IMR-90 (cell line): ENCODE measurements around the gene SLFN12L. TPM values are rescaled to one million over a fixed set of nuclear protein-coding genes. Genes with fewer than 3 reads are reported as not detected.

Experiments
- ATAC-seq: fragments of 200-7000 bp; cut with Tn5 transposase; 2 replicates; pipeline ENCODE4 v1.9.1; 2020; ENCODE audit warnings: low read depth, mild to moderate bottlenecking, moderate library complexity
- BruUV-seq: library from RNA; stranded (reverse); fragments of 400-500 nt; replicated peaks from 2 replicates; lab custom pipeline; 2021; lab: Mats Ljungman, UMichigan
- CTCF ChIA-PET: fragments of 300-600 bp; formaldehyde crosslinking; extraction: SDS; loops from one replicate; lab custom pipeline; 2021; ENCODE audit warnings: antibody characterized with exemption; lab: Yijun Ruan, JAX
- POLR2A ChIA-PET: fragments of 300-600 bp; sonication (Branson Sonifier 250); formaldehyde crosslinking; loops from one replicate; lab custom pipeline; 2022; ENCODE audit warnings: antibody characterized with exemption; ENCODE audit not compliant: unreplicated experiment; lab: Charles Lee
- DNase-seq: peaks from one replicate; pipeline ENCODE4 v3.0.0; 2013
- H2AFZ ChIP-seq: replicated peaks from 2 replicates; pipeline ENCODE3; 2013; ENCODE audit warnings: low read length, mild to moderate bottlenecking; ENCODE audit not compliant: poor library complexity
- H2AK5ac ChIP-seq: 2 replicates; pipeline ENCODE4 v1.6.1; 2013; ENCODE audit warnings: low read depth, low read length, inconsistent platforms
- H2AK9ac ChIP-seq: replicated peaks from 2 replicates; pipeline ENCODE3; 2013; ENCODE audit warnings: mild to moderate bottlenecking, low read depth, low read length, moderate library complexity; ENCODE audit not compliant: poor library complexity
- H2BK120ac ChIP-seq: 2 replicates; pipeline ENCODE4 v1.6.1; 2013; ENCODE audit warnings: low read depth, low read length, inconsistent platforms
- H2BK15ac ChIP-seq: 3 replicates; pipeline ENCODE4 v1.6.1; 2013; ENCODE audit warnings: low read depth, low read length, inconsistent platforms
- H2BK20ac ChIP-seq: 2 replicates; pipeline ENCODE4 v1.6.1; 2013; ENCODE audit warnings: low read depth, mild to moderate bottlenecking, inconsistent platforms, low read length, moderate library complexity
- H2BK5ac ChIP-seq: 2 replicates; pipeline ENCODE4 v1.6.1; 2013; ENCODE audit warnings: mild to moderate bottlenecking, low read depth, low read length, inconsistent platforms; ENCODE audit not compliant: poor library complexity, severe bottlenecking
- H3K14ac ChIP-seq: replicated peaks from 2 replicates; pipeline ENCODE4 v1.6.1; 2013; ENCODE audit warnings: low read depth, low read length, inconsistent platforms
- H3K18ac ChIP-seq: 2 replicates; pipeline ENCODE4 v1.6.1; 2013; ENCODE audit warnings: low read depth, low read length, control low read depth
- H3K23ac ChIP-seq: 2 replicates; pipeline ENCODE4 v1.6.1; 2013; ENCODE audit warnings: low read depth, low read length, inconsistent platforms
- H3K27ac ChIP-seq: 2 replicates; pipeline ENCODE4 v1.5.1; 2013; ENCODE audit warnings: mild to moderate bottlenecking, control low read depth, low read length; ENCODE audit not compliant: insufficient read depth
- H3K27me3 ChIP-seq: 2 replicates; pipeline ENCODE4 v1.6.1; 2013; ENCODE audit warnings: low read length; ENCODE audit not compliant: control insufficient read depth, insufficient read depth
- H3K36me3 ChIP-seq: 2 replicates; pipeline ENCODE4 v1.6.1; 2013; ENCODE audit warnings: low read length, mixed read lengths; ENCODE audit not compliant: control insufficient read depth, insufficient read depth
- H3K4ac ChIP-seq: 2 replicates; pipeline ENCODE4 v1.6.1; 2013; ENCODE audit warnings: low read depth, low read length, inconsistent platforms
- H3K4me1 ChIP-seq: 2 replicates; pipeline ENCODE4 v1.6.1; 2013; ENCODE audit warnings: low read length, mixed read lengths; ENCODE audit not compliant: control insufficient read depth, insufficient read depth
- H3K4me2 ChIP-seq: 2 replicates; pipeline ENCODE4 v1.6.1; 2013; ENCODE audit warnings: low read depth, mild to moderate bottlenecking, control low read depth, low read length, moderate library complexity
- H3K4me3 ChIP-seq: 2 replicates; pipeline ENCODE4 v1.5.1; 2013; ENCODE audit warnings: low read depth, mild to moderate bottlenecking, control low read depth, low read length, moderate library complexity; ENCODE audit not compliant: insufficient read depth
- H3K56ac ChIP-seq: 2 replicates; pipeline ENCODE4 v1.6.1; 2013; ENCODE audit warnings: low read length, inconsistent platforms; ENCODE audit not compliant: insufficient read depth; ENCODE audit errors: extremely low read depth
- H3K79me1 ChIP-seq, 2 experiments: 2 replicates each; pipeline ENCODE4 v1.6.1; 2013; ENCODE audit warnings: low read length in 2 of 2, inconsistent platforms in 1 of 2, low read depth in 1 of 2
- H3K9ac ChIP-seq: 2 replicates; pipeline ENCODE4 v1.6.1; 2013; ENCODE audit warnings: low read depth, low read length, control low read depth
- H3K9me1 ChIP-seq: 2 replicates; pipeline ENCODE4 v1.6.1; 2013; ENCODE audit warnings: low read length, inconsistent platforms; ENCODE audit not compliant: insufficient read depth
- H3K9me3 ChIP-seq: 2 replicates; pipeline ENCODE4 v1.6.1; 2013; ENCODE audit warnings: low read length; ENCODE audit not compliant: control insufficient read depth, insufficient read depth
- H4K20me1 ChIP-seq: 2 replicates; pipeline ENCODE4 v1.6.1; 2013; ENCODE audit warnings: low read length, inconsistent platforms; ENCODE audit not compliant: insufficient read depth
- H4K5ac ChIP-seq: 2 replicates; pipeline ENCODE4 v1.6.1; 2013; ENCODE audit warnings: mild to moderate bottlenecking, low read depth, low read length, control low read depth
- H4K8ac ChIP-seq, 2 experiments: 2 replicates each; pipeline ENCODE4 v1.6.1; 2013; ENCODE audit warnings: low read depth in 2 of 2, low read length in 2 of 2, control low read depth in 1 of 2, inconsistent platforms in 1 of 2
- H4K91ac ChIP-seq: 2 replicates; pipeline ENCODE4 v1.6.1; 2013; ENCODE audit warnings: low read depth, low read length, inconsistent platforms; ENCODE audit not compliant: insufficient read depth
- BHLHE40 ChIP-seq: fragments of 150-350 bp; IDR thresholded peaks from 2 replicates; pipeline ENCODE4 v1.6.1; 2016; ENCODE audit warnings: mild to moderate bottlenecking, low read depth, low read length
- CEBPB ChIP-seq: IDR thresholded peaks from 2 replicates; pipeline ENCODE4 v1.6.1; 2012; ENCODE audit warnings: low read depth, low read length, improper control_type of control experiment
- CHD1 ChIP-seq: IDR thresholded peaks from 2 replicates; pipeline ENCODE4 v1.6.1; 2012; ENCODE audit warnings: low read depth, low read length, improper control_type of control experiment
- CTCF ChIP-seq: conservative IDR thresholded peaks from 2 replicates; pipeline ENCODE4 v1.5.1; 2012; ENCODE audit warnings: mild to moderate bottlenecking, low read depth, low read length, improper control_type of control experiment
- FOS ChIP-seq: fragments of 150-350 bp; IDR thresholded peaks from 2 replicates; pipeline ENCODE4 v1.6.1; 2016; ENCODE audit warnings: low read depth, low read length
- MAFK ChIP-seq: IDR thresholded peaks from 2 replicates; pipeline ENCODE4 v1.6.1; 2012; ENCODE audit warnings: low read depth, low read length, improper control_type of control experiment
- MAZ ChIP-seq: IDR thresholded peaks from 2 replicates; pipeline ENCODE4 v1.6.1; 2012; ENCODE audit warnings: low read depth, mild to moderate bottlenecking, low read length, improper control_type of control experiment, moderate library complexity, borderline replicate concordance
- MXI1 ChIP-seq: IDR thresholded peaks from 2 replicates; pipeline ENCODE4 v1.6.1; 2012; ENCODE audit warnings: low read depth, mild to moderate bottlenecking, low read length, moderate library complexity, borderline replicate concordance
- NFE2L2 ChIP-seq: fragments of 150-350 bp; IDR thresholded peaks from 2 replicates; pipeline ENCODE4 v1.6.1; 2016; ENCODE audit warnings: low read depth, mild to moderate bottlenecking, low read length
- POLR2A ChIP-seq: IDR thresholded peaks from 2 replicates; pipeline ENCODE4 v1.6.1; 2012; ENCODE audit warnings: mild to moderate bottlenecking, low read depth, low read length
- RAD21 ChIP-seq: IDR thresholded peaks from 2 replicates; pipeline ENCODE4 v1.6.1; 2012; ENCODE audit warnings: low read length, improper control_type of control experiment
- RCOR1 ChIP-seq: IDR thresholded peaks from 2 replicates; pipeline ENCODE4 v1.6.1; 2012; ENCODE audit warnings: mild to moderate bottlenecking, low read length, improper control_type of control experiment; ENCODE audit not compliant: insufficient replicate concordance
- RFX5 ChIP-seq: IDR thresholded peaks from 2 replicates; pipeline ENCODE4 v1.8.0; 2012; ENCODE audit warnings: low read depth, mild to moderate bottlenecking, low read length, moderate library complexity
- SMC3 ChIP-seq: fragments of 150-350 bp; IDR thresholded peaks from 2 replicates; pipeline ENCODE4 v1.6.1; 2016; ENCODE audit warnings: low read depth, mild to moderate bottlenecking, antibody characterized with exemption, low read length, moderate library complexity
- USF2 ChIP-seq: fragments of 150-350 bp; IDR thresholded peaks from 2 replicates; pipeline ENCODE4 v1.6.1; 2017; ENCODE audit warnings: mild to moderate bottlenecking, antibody characterized with exemption, low read length, low read depth
- WGBS, 2 experiments: methylation state at CpG; one replicate each; pipeline versions ENCODE4 v1.1.5 to v1.1.7; 2013; ENCODE audit warnings: missing lambda C conversion rate in 2 of 2; ENCODE audit not compliant: insufficient read length in 1 of 2; ENCODE audit errors: extremely low coverage in 2 of 2; 5-methylcytosine and 5-hydroxymethylcytosine counted together
- dilution Hi-C: fragments of 300-500 bp; cut with HindIII; formaldehyde crosslinking; loops from one replicate; pipeline ENCODE4 v1.14.3; 2018; ENCODE audit warnings: low sequenced_read_pairs; ENCODE audit not compliant: unreplicated experiment
- in situ Hi-C: fragments of 300-500 bp; cut with MboI; formaldehyde crosslinking; loops from 3 replicates; pipeline ENCODE4 v1.14.3; 2019; ENCODE audit warnings: low sequenced_read_pairs, inconsistent platforms, mixed read lengths
- intact Hi-C: fragments of 100-400 bp; cut with micrococcal nuclease; formaldehyde crosslinking; loops from 2 replicates; pipeline ENCODE4 v1.10.0; 2022
- polyA plus RNA-seq, 3 experiments: library from polyadenylated mRNA; depleted of rRNA; stranded (reverse); fragments of >200 nt; gene quantifications; 2 replicates each; pipeline ENCODE4 v1.2.3, GENCODE V29; 2012; ENCODE audit warnings: low replicate concordance in 1 of 3
- total RNA-seq: library from RNA; depleted of rRNA; stranded (reverse); fragments of >200 nt; gene quantifications from 2 replicates; pipeline ENCODE4 v1.2.3, GENCODE V29; 2012

The SLFN12L gene
- total and polyA plus RNA-seq, 2 of the 4 experiments (the other 2 are of a cell fraction) = 0.18 TPM; not detected in 1

DNA sequence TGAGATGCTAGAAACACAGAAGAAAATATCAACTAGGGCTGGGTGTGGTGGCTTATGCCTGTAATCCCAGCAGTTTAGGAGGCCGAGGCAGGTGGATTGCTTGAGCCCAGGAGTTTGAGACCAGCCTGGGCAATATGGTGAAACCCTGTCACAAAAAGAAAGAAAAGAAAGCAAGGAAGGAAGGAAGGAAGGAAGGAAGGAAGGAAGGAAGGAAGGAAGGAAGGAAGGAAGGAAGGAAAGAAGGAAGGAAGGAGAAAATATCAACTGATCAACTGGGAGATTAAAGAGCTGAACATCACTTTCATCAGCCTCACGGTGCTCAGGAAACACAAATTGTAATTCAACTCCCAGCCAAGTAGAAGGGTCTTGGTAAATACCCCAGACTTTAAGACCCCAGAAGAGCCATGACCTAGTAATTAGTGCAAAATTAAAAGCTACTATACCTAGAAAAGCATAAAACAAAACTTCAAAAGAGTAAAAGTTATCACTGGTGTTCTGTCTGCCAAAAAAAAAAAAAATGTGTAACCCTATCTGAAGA is 61.1 kb downstream of the SLFN12L start:
- H4K91ac ChIP-seq = no peak overlapping the region
- dilution Hi-C loops = no loop called here
- intact Hi-C loops = no loop called here
- H2BK120ac ChIP-seq = no peak overlapping the region
- no peak overlapping the region for H3K9ac ChIP-seq
- no peak overlapping the region for H3K4me3 ChIP-seq
- H3K56ac ChIP-seq = no peak overlapping the region
- no peak overlapping the region for H3K18ac ChIP-seq
- CTCF ChIA-PET = no interaction called here
- H3K9me1 ChIP-seq = no peaks in the 10 kb centered on the region
- H3K79me1 ChIP-seq = no peaks in the 10 kb centered on the region
- DNase-seq = no peak
- no peak overlapping the region for H2AFZ ChIP-seq
- no peak overlapping the region for H2AK5ac ChIP-seq
- no peaks in the 10 kb centered on the region for H4K20me1 ChIP-seq
- H4K5ac ChIP-seq = no peak overlapping the region
- no peak overlapping the region for H3K14ac ChIP-seq
- no peak overlapping the region for H4K8ac ChIP-seq
- no peak overlapping the region for H3K4me2 ChIP-seq
- no CpG with 5 or more reads among the region's 2 CpGs for WGBS, 2 experiments
- no peak overlapping the region for H3K4ac ChIP-seq
- no peak overlapping the region for H3K23ac ChIP-seq
- no peaks in the 10 kb centered on the region for H3K4me1 ChIP-seq
- no peak overlapping the region for H3K27ac ChIP-seq
- no peak overlapping the region for H2BK5ac ChIP-seq
- H2AK9ac ChIP-seq = no peak overlapping the region
- H2BK15ac ChIP-seq = no peak overlapping the region
- H3K27me3 ChIP-seq = peaks cover 8% of the 10 kb centered on the region; the same call in 1 of the 2 replicates
- no peak overlapping the region for H2BK20ac ChIP-seq
- POLR2A ChIA-PET = no interaction called here
- no peaks in the 10 kb centered on the region for H3K36me3 ChIP-seq
- ATAC-seq = no peak
- H3K9me3 ChIP-seq = no peaks in the 10 kb centered on the region
- in situ Hi-C loops = no loop called here
- no TSS peak for BruUV-seq
- TF ChIP-seq CHD1 = no peak
- TF ChIP-seq MAZ = no peak
- no peak for TF ChIP-seq RAD21
- TF ChIP-seq MXI1 = no peak
- TF ChIP-seq MAFK = no peak
- TF ChIP-seq FOS = no peak
- TF ChIP-seq CTCF = no peak
- no peak for TF ChIP-seq POLR2A
- no peak for TF ChIP-seq CEBPB
- no peak for TF ChIP-seq RFX5
- no peak for TF ChIP-seq USF2
- no peak for TF ChIP-seq SMC3
- TF ChIP-seq NFE2L2 = no peak
- TF ChIP-seq BHLHE40 = no peak
- no peak for TF ChIP-seq RCOR1
